Thymus (tissue), 11 donors: ENCODE measurements around the gene TMEM43. TPM values are rescaled to one million over a fixed set of nuclear protein-coding genes. Genes with fewer than 3 reads are reported as not detected.

Experiments used
- DNase-seq, 9 donors: peaks; one replicate each; pipeline ENCODE4 v3.0.0-alpha.2; 2013; ENCODE audit warnings: low spot score in 9 of 9, low read depth in 6 of 9, missing footprints in 1 of 9
- H3K27ac ChIP-seq, 2 donors: one replicate each; pipeline ENCODE4 v1.5.1; 2013; ENCODE audit warnings: control low read depth in 1 of 2, low read depth in 1 of 2, low read length in 1 of 2, mild to moderate bottlenecking in 1 of 2, moderate library complexity in 1 of 2
- H3K27me3 ChIP-seq, 2 donors: one replicate each; pipeline ENCODE4 v1.5.1; 2013; ENCODE audit warnings: low read length in 1 of 2; ENCODE audit not compliant: control insufficient read depth in 2 of 2, insufficient read depth in 1 of 2
- H3K36me3 ChIP-seq, 2 donors: one replicate each; pipeline ENCODE4 v1.5.1; 2013; ENCODE audit warnings: low read length in 1 of 2, mild to moderate bottlenecking in 1 of 2, moderate library complexity in 1 of 2; ENCODE audit not compliant: control insufficient read depth in 2 of 2, insufficient read depth in 2 of 2
- H3K4me1 ChIP-seq, 2 donors: one replicate each; pipeline ENCODE4 v1.5.1; 2013; ENCODE audit warnings: low read length in 2 of 2; ENCODE audit not compliant: control insufficient read depth in 2 of 2, insufficient read depth in 2 of 2
- H3K4me3 ChIP-seq, 2 donors: one replicate each; pipeline ENCODE4 v1.5.1; 2013; ENCODE audit warnings: low read length in 2 of 2, control low read depth in 1 of 2, mild to moderate bottlenecking in 1 of 2
- H3K9me3 ChIP-seq, 2 donors: one replicate each; pipeline ENCODE4 v1.5.1; 2013; ENCODE audit warnings: low read length in 1 of 2, mild to moderate bottlenecking in 1 of 2; ENCODE audit not compliant: control insufficient read depth in 2 of 2, insufficient read depth in 1 of 2
- WGBS: extraction: QIAGEN DNeasy Blood & Tissue Kit; methylation state at CpG from one replicate; pipeline ENCODE4 v1.1.7; 2013; 5-methylcytosine and 5-hydroxymethylcytosine counted together
- polyA plus RNA-seq: library from polyadenylated mRNA; stranded (reverse); fragments of 200-250 nt; gene quantifications from one replicate; pipeline ENCODE4 v1.2.3, GENCODE V29; 2013
- total RNA-seq: library from RNA; stranded (reverse); fragments of 120-200 nt; gene quantifications from one replicate; pipeline ENCODE4 v1.2.4, GENCODE V29; 2013
- donor health status: healthy.

Gene TMEM43
- total and polyA plus RNA-seq, 2 donors: 29.9 to 50.4 TPM

DNA sequence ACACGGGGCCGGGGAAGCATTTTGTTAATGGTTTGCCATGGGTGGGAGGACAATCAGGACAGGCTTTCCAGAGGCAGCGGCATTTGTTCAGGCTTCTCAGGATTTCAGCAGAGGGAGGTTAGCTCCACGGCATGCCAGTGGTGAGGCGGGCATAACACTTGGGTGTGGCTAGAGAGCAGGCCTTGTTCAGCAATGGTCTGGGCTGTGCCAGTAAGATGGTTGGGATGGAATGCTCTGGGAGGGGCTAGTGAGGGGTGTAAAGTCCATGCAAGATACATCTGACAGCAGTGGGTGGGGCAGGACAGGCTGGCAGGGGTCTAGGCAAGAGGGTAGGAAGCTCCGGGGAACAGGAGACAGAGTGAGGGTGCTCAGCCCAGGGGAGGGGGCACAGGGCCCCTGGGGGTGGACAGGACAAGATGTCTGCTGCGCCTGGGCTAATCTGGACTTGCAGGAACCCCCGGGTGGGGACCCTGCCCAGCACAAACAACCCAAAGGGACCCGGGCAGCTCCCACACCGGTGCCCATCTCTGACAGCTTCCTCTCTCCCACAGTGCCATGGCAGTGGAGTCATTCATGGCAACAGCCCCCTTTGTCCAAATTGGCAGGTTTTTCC lies 8.4 kb downstream of the TMEM43 start:
- Histone ChIP-seq H3K4me3 (no peak overlapping the region), H3K27me3 (no peaks in the 10 kb centered on the region), H3K27ac (no peak overlapping the region), H3K9me3 (no peaks in the 10 kb centered on the region), H3K4me1 (no peaks in the 10 kb centered on the region), H3K36me3 (peaks cover 84 to 86% of the 10 kb centered on the region in 2 donors)
- WGBS: 97% methylated on average over 10 of the region's 10 CpGs
- DNase-seq: no peak

DNA sequence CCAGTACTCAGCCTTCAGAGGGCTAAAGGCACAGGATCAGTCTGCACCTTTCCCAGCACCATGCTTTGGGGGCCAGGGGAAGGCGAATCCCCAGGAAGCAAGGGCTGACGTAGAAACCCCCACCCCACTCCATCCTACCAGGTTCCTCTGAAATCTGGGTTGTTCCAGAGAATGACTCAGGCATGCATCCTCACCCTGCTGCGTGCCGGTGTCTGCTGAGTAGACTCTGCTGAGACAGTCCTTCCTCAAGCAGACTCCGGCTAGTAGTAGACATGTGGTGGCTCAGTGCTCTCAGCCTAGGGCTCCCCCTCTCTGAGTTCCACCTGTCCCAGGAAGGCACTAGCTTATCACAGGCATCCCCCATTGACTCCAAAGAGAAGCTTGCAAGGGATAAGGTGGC lies 9.0 kb downstream of the TMEM43 start:
- Histone ChIP-seq H3K4me3 (no peak overlapping the region), H3K27me3 (no peaks in the 10 kb centered on the region), H3K9me3 (no peaks in the 10 kb centered on the region), H3K36me3 (peaks cover 80 to 83% of the 10 kb centered on the region in 2 donors), H3K27ac (no peak overlapping the region), H3K4me1 (no peaks in the 10 kb centered on the region)
- DNase-seq: no peak
- WGBS: over 99% methylated on average over 5 of the region's 5 CpGs

DNA sequence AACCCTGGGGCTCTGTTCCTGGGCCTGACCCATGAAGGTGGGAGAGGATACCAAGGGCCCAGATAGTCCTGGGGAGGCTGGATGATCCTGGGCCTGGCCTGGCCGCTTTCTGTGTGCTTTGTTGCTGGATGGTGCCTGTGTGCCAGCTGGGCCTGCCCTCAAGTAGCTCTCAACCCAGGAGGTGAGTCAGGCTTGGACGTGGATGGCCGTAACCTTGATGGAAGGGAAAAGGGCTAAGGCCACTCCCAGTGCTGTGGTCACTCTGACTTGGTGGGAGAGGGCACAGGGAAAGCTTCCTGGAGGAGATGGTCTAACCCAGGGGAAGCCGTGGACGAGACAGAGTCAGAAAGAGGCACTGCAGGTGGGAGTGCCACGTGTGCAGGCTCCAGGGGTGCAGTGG lies 9.4 kb downstream of the TMEM43 start:
- Histone ChIP-seq H3K27me3 (no peaks in the 10 kb centered on the region), H3K4me1 (no peaks in the 10 kb centered on the region), H3K4me3 (no peak overlapping the region), H3K9me3 (no peaks in the 10 kb centered on the region), H3K36me3 (peaks cover 83 to 84% of the 10 kb centered on the region in 2 donors), H3K27ac (no peak overlapping the region)
- WGBS: 97% methylated on average over 6 of the region's 6 CpGs
- no peak for DNase-seq

DNA sequence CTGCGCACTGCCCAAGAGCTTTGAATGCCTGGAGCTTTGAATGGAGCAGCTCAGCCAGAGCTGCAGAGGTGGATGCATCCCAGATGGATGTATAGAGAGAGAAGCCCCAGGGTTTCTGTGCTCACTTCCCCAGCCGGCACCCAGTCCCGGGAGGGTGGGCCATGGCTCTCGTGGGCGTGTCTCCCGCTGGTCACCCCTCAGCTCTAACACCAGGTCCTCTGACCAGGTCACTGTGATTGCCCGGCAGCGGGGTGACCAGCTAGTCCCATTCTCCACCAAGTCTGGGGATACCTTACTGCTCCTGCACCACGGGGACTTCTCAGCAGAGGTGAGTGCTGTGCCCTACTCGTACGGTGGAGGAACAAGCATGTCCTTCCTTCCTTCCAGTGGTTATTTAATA lies 10.7 kb downstream of the TMEM43 start:
- H3K4me3 ChIP-seq: no peak overlapping the region
- H3K27me3 ChIP-seq: no peaks in the 10 kb centered on the region
- 97% methylated on average over 11 of the region's 11 CpGs for WGBS
- H3K36me3 ChIP-seq: peaks cover 80 to 85% of the 10 kb centered on the region in 2 donors
- no peak overlapping the region for H3K27ac ChIP-seq
- no peak for DNase-seq
- no peaks in the 10 kb centered on the region for H3K9me3 ChIP-seq
- H3K4me1 ChIP-seq: no peaks in the 10 kb centered on the region

DNA sequence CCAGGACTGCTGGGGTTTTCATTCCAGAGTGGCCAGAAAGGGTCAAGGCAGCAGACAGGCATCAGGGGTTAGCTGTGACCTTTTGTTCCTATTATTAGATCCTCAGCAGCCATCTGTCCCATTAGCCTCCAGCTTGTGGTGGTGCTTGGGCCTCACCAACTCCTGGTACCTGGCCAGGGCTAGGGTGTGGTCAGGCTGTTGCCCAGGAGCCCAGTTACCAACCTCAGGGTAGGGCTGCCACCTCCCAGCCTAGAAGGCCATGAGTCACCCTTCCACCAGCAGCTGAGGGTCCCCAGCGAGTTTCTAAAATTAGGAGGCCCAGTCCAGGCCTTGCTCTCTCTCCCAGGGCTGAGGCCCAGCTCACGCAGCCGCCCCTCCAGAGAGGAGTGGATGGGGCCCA lies 12.2 kb downstream of the TMEM43 start:
- Histone ChIP-seq H3K4me3 (no peak overlapping the region), H3K9me3 (no peaks in the 10 kb centered on the region), H3K4me1 (peaks cover 0 to 3% of the 10 kb centered on the region in 2 donors), H3K36me3 (peaks cover 80 to 81% of the 10 kb centered on the region in 2 donors), H3K27ac (no peak overlapping the region), H3K27me3 (no peaks in the 10 kb centered on the region)
- no peak for DNase-seq
- 97% methylated on average over 3 of the region's 3 CpGs for WGBS

DNA sequence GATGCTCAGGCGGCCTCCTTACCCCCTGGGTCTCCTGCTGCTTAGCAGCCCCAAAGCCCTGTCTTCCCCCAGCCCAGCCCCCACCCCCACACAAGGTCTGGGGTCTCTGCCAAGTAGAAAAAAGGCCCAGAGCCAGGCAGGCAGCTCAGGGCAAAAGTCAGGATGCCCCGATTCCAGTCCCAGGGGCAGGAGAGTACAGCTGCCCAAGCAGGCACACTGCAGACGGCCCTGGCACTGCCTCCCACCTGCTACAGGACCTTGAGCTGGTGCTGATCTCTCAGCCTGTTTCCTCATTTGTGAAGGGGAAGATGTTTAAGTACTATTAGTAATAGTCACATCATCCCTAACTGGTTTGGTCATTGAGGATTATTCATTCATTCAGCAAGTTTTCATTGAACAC lies 12.6 kb downstream of the TMEM43 start:
- DNase-seq: no peak
- Histone ChIP-seq H3K36me3 (peaks cover 75 to 76% of the 10 kb centered on the region in 2 donors), H3K4me3 (no peak overlapping the region), H3K4me1 (peaks cover 0 to 3% of the 10 kb centered on the region in 2 donors), H3K9me3 (no peaks in the 10 kb centered on the region), H3K27ac (no peak overlapping the region), H3K27me3 (no peaks in the 10 kb centered on the region)
- 97% methylated on average over 3 of the region's 3 CpGs for WGBS

DNA sequence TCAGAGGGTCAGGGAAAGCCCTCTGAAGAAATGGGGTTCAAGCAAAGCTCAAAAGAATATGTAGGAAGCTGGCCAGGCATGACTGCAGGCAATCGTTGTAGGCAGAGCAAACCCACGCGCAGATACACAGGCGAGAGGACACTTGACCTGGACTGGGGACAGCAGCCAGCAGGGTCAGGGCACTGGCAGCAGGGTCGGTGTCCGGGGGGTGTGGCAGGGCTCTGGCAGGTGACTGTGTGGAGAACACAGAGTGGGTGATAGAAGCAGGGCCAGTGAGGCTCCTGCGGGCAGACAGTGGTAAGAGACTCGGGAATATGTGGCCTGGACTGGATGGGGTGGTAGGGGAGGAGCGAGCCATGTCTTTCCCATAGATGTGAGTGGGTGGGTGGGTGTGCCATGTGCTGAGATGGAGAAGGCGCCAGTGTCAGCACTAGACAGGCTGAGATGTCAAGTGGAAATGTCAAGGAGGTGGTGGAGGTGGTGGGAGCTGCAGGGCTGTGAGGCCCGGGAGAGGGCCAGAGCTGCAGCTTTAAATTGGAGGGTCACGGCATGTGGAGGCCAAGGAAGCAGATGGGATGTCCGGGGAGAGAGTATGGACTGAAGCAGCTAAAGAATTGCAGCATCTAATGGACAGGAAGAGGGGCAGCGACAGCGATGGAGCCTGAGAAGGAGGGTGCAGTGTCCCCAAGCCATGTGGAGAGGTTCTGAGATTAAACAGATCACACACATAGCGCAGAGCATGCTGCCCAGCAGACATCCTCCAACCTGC lies 13.4 kb downstream of the TMEM43 start:
- Histone ChIP-seq H3K4me1 (peaks cover 0 to 6% of the 10 kb centered on the region in 2 donors), H3K36me3 (peaks cover 67 to 68% of the 10 kb centered on the region in 2 donors), H3K27me3 (no peaks in the 10 kb centered on the region), H3K27ac (no peak overlapping the region), H3K4me3 (no peak overlapping the region), H3K9me3 (no peaks in the 10 kb centered on the region)
- 98% methylated on average over 16 of the region's 16 CpGs for WGBS
- DNase-seq: no peak

DNA sequence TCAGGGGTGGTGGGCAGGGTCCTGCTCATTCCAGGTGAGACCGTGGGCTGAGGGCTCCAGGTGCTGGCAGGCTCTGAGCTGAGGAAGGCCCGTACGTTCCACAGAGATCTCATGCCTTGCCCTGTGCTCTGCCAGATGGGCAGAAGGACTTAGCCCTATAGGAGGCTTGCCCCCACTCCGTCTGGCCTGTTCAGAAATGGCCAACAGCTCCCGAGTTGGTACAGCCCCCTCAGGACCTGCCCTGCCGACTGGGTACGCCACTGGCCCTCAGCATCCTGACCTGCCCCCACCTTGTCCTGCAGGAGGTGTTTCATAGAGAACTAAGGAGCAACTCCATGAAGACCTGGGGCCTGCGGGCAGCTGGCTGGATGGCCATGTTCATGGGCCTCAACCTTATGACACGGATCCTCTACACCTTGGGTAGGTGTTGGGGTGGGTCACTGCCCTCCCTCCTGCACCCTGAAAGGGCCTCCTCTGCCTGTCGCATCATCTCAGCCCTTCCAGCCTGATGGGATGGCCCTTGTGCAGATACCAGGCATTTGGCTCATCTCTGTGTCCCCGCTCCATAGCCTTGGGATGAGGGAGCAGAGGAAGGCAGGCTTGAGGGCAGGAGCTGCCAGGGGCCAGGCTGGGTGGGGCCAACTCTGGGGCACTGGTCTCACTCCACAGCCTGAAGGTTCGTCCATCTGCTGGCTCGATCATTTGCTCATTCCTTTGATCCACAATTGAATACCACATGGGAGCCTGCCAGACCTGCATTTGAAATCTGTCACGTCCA lies 14.2 kb downstream of the TMEM43 start:
- no peak overlapping the region for H3K27ac ChIP-seq
- peaks cover 0 to 10% of the 10 kb centered on the region in 2 donors for H3K4me1 ChIP-seq
- H3K27me3 ChIP-seq: no peaks in the 10 kb centered on the region
- no peaks in the 10 kb centered on the region for H3K9me3 ChIP-seq
- no peak for DNase-seq
- H3K4me3 ChIP-seq: no peak overlapping the region
- WGBS: 95% methylated on average over 14 of the region's 14 CpGs
- H3K36me3 ChIP-seq: peaks cover 59 to 63% of the 10 kb centered on the region in 2 donors

DNA sequence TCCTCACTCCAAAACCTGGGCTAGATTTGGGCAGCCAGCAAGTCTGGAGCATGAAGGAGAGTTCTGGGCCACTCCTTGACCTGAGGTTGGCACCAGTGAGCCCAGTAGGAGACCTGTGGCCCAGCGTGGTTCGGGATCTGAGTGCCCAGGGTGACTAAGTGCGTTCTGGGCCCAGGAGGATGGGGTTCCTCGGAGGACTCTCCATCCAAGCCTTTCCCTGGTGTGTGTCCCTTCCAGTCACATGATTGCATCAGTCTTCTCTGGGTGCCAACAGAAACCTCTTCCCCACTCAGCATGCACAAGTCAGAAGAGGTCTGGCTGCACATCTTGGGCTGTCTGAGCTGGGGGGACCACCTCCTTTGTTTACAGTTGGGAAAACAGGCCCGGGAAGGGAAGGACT lies 14.9 kb downstream of the TMEM43 start:
- H3K27ac ChIP-seq: no peak overlapping the region
- H3K4me3 ChIP-seq: no peak overlapping the region
- peaks cover 0 to 15% of the 10 kb centered on the region in 2 donors for H3K4me1 ChIP-seq
- H3K36me3 ChIP-seq: peaks cover 52 to 59% of the 10 kb centered on the region in 2 donors
- no peaks in the 10 kb centered on the region for H3K9me3 ChIP-seq
- DNase-seq: no peak
- H3K27me3 ChIP-seq: no peaks in the 10 kb centered on the region
- WGBS: 97% methylated on average over 5 of the region's 5 CpGs
